Measurements from ENCODE around the gene PCOLCE2. TPM values are rescaled to one million over a fixed set of nuclear protein-coding genes. Genes with fewer than 3 reads are reported as not detected.

Gene PCOLCE2
- total and polyA plus RNA-seq, 8 donors, result 0.75 to 26.9 (median 3.7) TPM; not detected in 2

DNA sequence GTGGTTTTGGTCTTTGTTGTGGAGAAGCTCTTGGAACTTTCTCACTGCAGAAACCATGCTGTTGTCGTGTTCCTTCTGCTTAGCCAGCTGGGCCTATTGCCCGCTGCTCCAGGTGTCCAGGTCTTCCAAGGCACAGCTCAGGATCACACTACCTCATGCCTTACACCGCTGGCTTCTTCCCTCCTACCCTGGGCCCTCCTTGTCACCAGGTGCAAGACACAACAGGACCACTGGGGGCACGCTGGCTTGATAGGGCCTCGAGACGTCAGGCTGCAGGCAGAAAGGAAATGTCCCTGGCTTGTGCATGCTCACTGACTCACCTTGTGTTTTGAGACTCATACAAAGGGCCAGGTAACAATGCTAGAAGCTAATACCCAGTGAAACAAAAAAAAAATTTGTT lies 42.3 kb upstream of the PCOLCE2 start:
- intact Hi-C loops (cut with DNase I; ENCODE audit: low total_unique reads), result no loop called here
- H3K27me3 ChIP-seq, result peaks cover 0 to 8% (median 0%) of the 10 kb centered on the region in 3 donors
- H3K9me3 ChIP-seq, result no peaks in the 10 kb centered on the region
- no peak overlapping the region for H3K27ac ChIP-seq
- no peaks in the 10 kb centered on the region for H3K36me3 ChIP-seq
- DNase-seq, result peak in 1 of 2 donors; percentile 19
- H3K4me1 ChIP-seq, result no peaks in the 10 kb centered on the region
- WGBS, 5 donors, result 60 to 79% (median 72%) methylated on average over 6 of the region's 6 CpGs
- TF ChIP-seq, protein P1, sequence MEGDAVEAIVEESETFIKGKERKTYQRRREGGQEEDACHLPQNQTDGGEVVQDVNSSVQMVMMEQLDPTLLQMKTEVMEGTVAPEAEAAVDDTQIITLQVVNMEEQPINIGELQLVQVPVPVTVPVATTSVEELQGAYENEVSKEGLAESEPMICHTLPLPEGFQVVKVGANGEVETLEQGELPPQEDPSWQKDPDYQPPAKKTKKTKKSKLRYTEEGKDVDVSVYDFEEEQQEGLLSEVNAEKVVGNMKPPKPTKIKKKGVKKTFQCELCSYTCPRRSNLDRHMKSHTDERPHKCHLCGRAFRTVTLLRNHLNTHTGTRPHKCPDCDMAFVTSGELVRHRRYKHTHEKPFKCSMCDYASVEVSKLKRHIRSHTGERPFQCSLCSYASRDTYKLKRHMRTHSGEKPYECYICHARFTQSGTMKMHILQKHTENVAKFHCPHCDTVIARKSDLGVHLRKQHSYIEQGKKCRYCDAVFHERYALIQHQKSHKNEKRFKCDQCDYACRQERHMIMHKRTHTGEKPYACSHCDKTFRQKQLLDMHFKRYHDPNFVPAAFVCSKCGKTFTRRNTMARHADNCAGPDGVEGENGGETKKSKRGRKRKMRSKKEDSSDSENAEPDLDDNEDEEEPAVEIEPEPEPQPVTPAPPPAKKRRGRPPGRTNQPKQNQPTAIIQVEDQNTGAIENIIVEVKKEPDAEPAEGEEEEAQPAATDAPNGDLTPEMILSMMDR (IDR thresholded peaks at IDR 0.05), result no peak
- no peak for TF ChIP-seq EP300 (IDR thresholded peaks at IDR 0.05)
- TF ChIP-seq POLR2A (IDR thresholded peaks at IDR 0.05), result no peak
- no peak for TF ChIP-seq POLR2AphosphoS5 (IDR thresholded peaks at IDR 0.05)
- H3K4me3 ChIP-seq, result no peak overlapping the region

GRCh38 chr3:142930463-142930862 lies 41.6 kb upstream of the PCOLCE2 start:
- WGBS, 5 donors, result 43 to 65% (median 47%) methylated on average over 3 of the region's 3 CpGs
- no peak overlapping the region for H3K4me3 ChIP-seq
- no peaks in the 10 kb centered on the region for H3K4me1 ChIP-seq
- no peak for TF ChIP-seq POLR2AphosphoS5 (IDR thresholded peaks at IDR 0.05)
- TF ChIP-seq EP300 (IDR thresholded peaks at IDR 0.05), result no peak
- TF ChIP-seq, protein P1 (IDR thresholded peaks at IDR 0.05), result no peak
- no peak for TF ChIP-seq POLR2A (IDR thresholded peaks at IDR 0.05)
- H3K27me3 ChIP-seq, result peaks cover 0 to under 1% (median 0%) of the 10 kb centered on the region in 3 donors
- H3K9me3 ChIP-seq, result no peaks in the 10 kb centered on the region
- no peaks in the 10 kb centered on the region for H3K36me3 ChIP-seq
- peak in 1 of 2 donors; percentile 16 for DNase-seq
- H3K27ac ChIP-seq, result no peak overlapping the region
- intact Hi-C loops (cut with DNase I; ENCODE audit: low total_unique reads), result no loop called here

GRCh38 chr3:142929890-142930289 lies 41.0 kb upstream of the PCOLCE2 start:
- no peak overlapping the region for H3K27ac ChIP-seq
- H3K27me3 ChIP-seq, result no peaks in the 10 kb centered on the region
- intact Hi-C loops (cut with DNase I; ENCODE audit: low total_unique reads), result no loop called here
- H3K36me3 ChIP-seq, result no peaks in the 10 kb centered on the region
- TF ChIP-seq EP300 (IDR thresholded peaks at IDR 0.05) (no peak), POLR2AphosphoS5 (IDR thresholded peaks at IDR 0.05) (no peak), POLR2A (IDR thresholded peaks at IDR 0.05) (no peak)
- TF ChIP-seq, protein P1 (IDR thresholded peaks at IDR 0.05), result no peak
- H3K4me1 ChIP-seq, result no peaks in the 10 kb centered on the region
- 73 to 95% (median 88%) methylated on average over 3 of the region's 3 CpGs for whole genome bisulfite sequencing, 5 donors
- DNase-seq, result no peak
- H3K9me3 ChIP-seq, result no peaks in the 10 kb centered on the region
- no peak overlapping the region for H3K4me3 ChIP-seq

- DNase-seq, result peak; percentile 30 to 53
- no peak overlapping the region for H3K4me3 ChIP-seq
- no peak overlapping the region for H3K27ac ChIP-seq
- H3K4me1 ChIP-seq, result no peaks in the 10 kb centered on the region
- 11 to 26% (median 18%) methylated on average over 3 of the region's 3 CpGs for WGBS, 5 donors
- H3K27me3 ChIP-seq, result no peaks in the 10 kb centered on the region
- no peaks in the 10 kb centered on the region for H3K36me3 ChIP-seq
- H3K9me3 ChIP-seq, result peaks cover 0 to 6% (median 0%) of the 10 kb centered on the region in 4 donors
- TF ChIP-seq POLR2A (IDR thresholded peaks at IDR 0.05), result no peak
- TF ChIP-seq, protein P1 (IDR thresholded peaks at IDR 0.05), result peak in 3 of 7 experiments; percentile 25 to 50 (median 27)
- intact Hi-C loops (cut with DNase I; ENCODE audit: low total_unique reads), result no loop called here
Observed at GRCh38 chr3:142929109-142929508, 40.2 kb upstream of the PCOLCE2 start.
